GM12891 (cell line): Measurements from ENCODE around the gene CMTM2.

ENCODE experiments used
- DNase-seq: peaks from one replicate; pipeline ENCODE4 v3.0.0; 2011; ENCODE audit warnings: low spot score; ENCODE audit not compliant: insufficient read length
- FAIRE-seq: peaks from 2 replicates; lab custom pipeline; 2011; peaks lifted over from hg19 to GRCh38; lab: Jason Lieb, UNC
- PAX5 ChIP-seq: IDR thresholded peaks from 2 replicates; pipeline ENCODE4 v1.6.1; 2011; ENCODE audit warnings: low read length, moderate library complexity, mild to moderate bottlenecking; ENCODE audit not compliant: insufficient read depth, severe bottlenecking
- POLR2A ChIP-seq: IDR thresholded peaks from 2 replicates; pipeline ENCODE4 v1.6.1; 2011; ENCODE audit warnings: low read depth, low read length, control low read depth
- POLR2AphosphoS5 ChIP-seq: IDR thresholded peaks from 2 replicates; pipeline ENCODE4 v1.6.1; 2011; ENCODE audit warnings: low read depth, low read length, control low read depth
- POU2F2 ChIP-seq: IDR thresholded peaks from 2 replicates; pipeline ENCODE4 v1.6.1; 2011; ENCODE audit warnings: low read depth, mild to moderate bottlenecking, control low read depth, low read length, moderate library complexity
- SPI1 ChIP-seq: IDR thresholded peaks from 2 replicates; pipeline ENCODE4 v1.6.1; 2011; ENCODE audit warnings: low read depth, low read length, control low read depth
- TAF1 ChIP-seq: IDR thresholded peaks from 2 replicates; pipeline ENCODE4 v1.6.1; 2011; ENCODE audit warnings: low read depth, low read length, control low read depth

CMTM2 gene

DNA sequence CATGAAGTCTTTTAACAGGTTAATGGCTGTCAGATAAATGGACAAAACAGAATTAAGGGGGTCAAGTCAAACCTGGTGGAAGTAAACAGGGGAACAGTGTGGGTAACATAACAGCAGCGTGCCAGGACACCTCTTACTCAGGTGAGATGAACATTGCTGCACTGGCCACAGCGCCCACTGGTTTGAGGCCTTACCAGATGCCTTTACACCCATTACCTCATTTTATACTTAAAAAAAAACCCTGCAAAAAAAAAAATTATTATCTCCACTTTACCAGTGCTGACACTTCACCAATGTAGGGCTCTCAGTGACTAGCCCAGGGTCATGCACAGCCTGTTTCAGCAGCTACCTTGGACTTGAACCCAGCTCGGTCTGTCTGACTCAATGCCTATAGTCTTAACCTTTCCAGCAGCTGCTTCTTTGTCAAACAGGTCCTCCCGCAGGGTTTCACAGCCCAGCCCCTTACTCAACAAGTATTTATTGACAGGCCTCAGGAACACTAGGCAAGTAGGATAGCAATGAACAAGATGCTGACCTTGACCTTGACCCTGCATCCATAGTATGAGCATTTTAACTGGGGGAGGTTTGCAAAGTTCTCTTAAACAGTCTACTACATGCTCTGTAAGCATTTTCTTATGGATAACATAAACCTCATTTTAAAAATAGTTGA lies 55.4 kb downstream of the CMTM2 start:
- no peak for FAIRE-seq

DNA sequence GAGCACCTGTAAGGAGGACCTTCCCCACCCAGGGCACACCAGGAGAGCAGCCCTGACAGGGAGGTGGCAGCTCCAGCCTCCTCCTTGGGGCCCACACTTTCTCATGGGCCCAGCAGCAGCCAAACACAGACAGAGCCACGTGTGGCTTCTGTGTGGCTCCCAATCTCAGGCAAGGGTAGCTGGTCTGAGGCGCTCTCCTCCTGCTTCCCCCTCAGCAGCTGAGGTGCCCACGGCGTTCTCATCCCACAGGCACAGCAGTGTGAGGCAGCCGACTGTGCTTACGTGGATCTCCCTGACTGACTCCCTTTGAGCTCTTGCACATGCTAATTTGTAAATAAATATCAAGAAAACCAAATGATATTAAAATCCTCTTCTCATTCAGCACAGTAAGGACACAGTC lies 56.1 kb downstream of the CMTM2 start:
- no peak for TF ChIP-seq TAF1
- no peak for TF ChIP-seq POLR2A
- TF ChIP-seq SPI1 = no peak
- TF ChIP-seq POU2F2 = no peak
- TF ChIP-seq PAX5 = no peak
- no peak for TF ChIP-seq POLR2AphosphoS5
- no peak for DNase-seq
- FAIRE-seq = no peak

More for the DNA sequence above, 55.4 kb downstream of the CMTM2 start:
- DNase-seq = no peak
- no peak for TF ChIP-seq SPI1
- TF ChIP-seq TAF1 = no peak
- TF ChIP-seq POU2F2 = no peak
- TF ChIP-seq PAX5 = no peak
- TF ChIP-seq POLR2AphosphoS5 = no peak
- TF ChIP-seq POLR2A = no peak

DNA sequence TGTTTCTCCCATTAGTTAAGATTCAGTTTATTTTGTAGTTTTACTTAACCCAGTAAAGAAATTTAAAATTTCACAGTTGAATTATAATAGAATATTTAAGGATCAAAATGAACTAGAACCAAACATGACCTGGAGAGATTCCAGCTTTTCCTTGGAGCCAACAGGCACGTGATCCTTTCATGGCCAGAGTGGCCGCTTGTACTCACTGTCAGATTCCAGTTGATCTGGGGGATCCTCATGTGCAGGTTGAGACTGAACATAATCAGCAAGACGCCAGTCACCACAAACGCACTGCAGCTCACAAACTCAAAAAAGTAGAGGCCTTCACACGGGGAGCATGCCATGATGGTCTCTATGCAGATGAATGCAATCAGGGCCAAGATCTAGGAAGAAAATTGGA lies 56.9 kb downstream of the CMTM2 start:
- DNase-seq = no peak
- no peak for FAIRE-seq

DNA sequence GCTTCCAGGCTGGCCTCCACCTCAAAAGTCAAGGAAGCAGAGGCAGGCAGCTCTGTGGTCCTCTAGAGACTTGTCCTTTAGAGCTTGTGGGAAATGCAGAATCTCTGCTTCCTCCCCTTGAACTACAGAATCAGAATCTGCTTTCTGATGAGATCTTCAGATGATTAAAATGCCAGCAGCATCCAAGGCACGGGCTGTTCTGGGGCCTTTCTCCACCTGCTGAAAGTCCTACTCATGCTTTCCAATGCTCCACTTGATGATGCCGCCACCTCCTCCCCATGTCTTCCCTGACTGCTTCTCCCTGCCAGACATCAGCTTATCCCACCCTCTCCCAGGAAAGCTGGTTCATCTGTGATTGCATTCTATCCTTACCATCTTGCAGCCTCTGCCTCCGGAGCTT lies 58.5 kb downstream of the CMTM2 start:
- DNase-seq (no peak), FAIRE-seq (no peak)
- TF ChIP-seq POLR2AphosphoS5 (no peak), PAX5 (no peak), POU2F2 (no peak), POLR2A (no peak), SPI1 (no peak), TAF1 (no peak)

More for the DNA sequence above, 56.9 kb downstream of the CMTM2 start:
- TF ChIP-seq POLR2AphosphoS5 = no peak
